HUES6 (cell line): ENCODE measurements around the gene SEMA3A.
A peak's percentile ranks its signal among the peaks of the same experiment; 100 is the strongest.

Experiments used
- H3K27ac ChIP-seq: 2 replicates; pipeline ENCODE4 v1.7.0; 2013; ENCODE audit warnings: low read depth, mild to moderate bottlenecking, low read length, inconsistent platforms
- H3K27me3 ChIP-seq: 2 replicates; pipeline ENCODE4 v1.6.1; 2013; ENCODE audit warnings: low read length; ENCODE audit not compliant: control insufficient read depth, insufficient read depth
- H3K36me3 ChIP-seq: 2 replicates; pipeline ENCODE4 v1.6.1; 2013; ENCODE audit warnings: low read length; ENCODE audit not compliant: control insufficient read depth, insufficient read depth
- H3K4me1 ChIP-seq: 2 replicates; pipeline ENCODE4 v1.6.1; 2013; ENCODE audit warnings: low read length; ENCODE audit not compliant: control insufficient read depth, insufficient read depth
- H3K4me3 ChIP-seq: 2 replicates; pipeline ENCODE4 v1.5.1; 2013; ENCODE audit warnings: low read depth, low read length
- H3K9ac ChIP-seq: one replicate; pipeline ENCODE4 v1.6.1; 2013; ENCODE audit warnings: mild to moderate bottlenecking, low read length
- H3K9me3 ChIP-seq: 2 replicates; pipeline ENCODE4 v1.6.1; 2013; ENCODE audit warnings: low read depth, low read length; ENCODE audit not compliant: control insufficient read depth, insufficient read depth

Gene SEMA3A

DNA sequence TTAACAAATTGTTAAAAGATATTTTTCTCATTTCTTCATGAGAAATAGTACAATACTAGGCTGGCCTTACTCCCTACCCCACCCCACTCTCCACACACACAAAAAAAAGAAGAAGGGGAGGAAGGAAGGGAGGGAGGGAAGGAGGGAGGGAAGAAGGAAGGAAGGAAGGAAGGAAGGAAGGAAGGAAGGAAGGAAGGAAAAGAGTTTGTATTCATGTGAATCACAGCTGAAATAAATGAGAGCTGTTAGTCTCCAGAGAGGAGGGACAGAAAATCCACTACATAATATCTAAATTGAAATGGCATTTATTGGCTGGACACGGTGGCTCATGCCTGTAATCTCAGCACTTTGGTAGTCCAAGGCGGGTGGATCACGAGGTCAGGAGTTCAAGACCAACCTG lies 57.8 kb downstream of the SEMA3A start:
- Histone ChIP-seq H3K4me3 (no peak overlapping the region), H3K27me3 (no peaks in the 10 kb centered on the region), H3K4me1 (peaks cover 11% of the 10 kb centered on the region; the same call in 1 of the 2 replicates), H3K27ac (no peak overlapping the region), H3K9me3 (no peaks in the 10 kb centered on the region), H3K36me3 (peaks cover 11% of the 10 kb centered on the region), H3K9ac (no peak overlapping the region)

DNA sequence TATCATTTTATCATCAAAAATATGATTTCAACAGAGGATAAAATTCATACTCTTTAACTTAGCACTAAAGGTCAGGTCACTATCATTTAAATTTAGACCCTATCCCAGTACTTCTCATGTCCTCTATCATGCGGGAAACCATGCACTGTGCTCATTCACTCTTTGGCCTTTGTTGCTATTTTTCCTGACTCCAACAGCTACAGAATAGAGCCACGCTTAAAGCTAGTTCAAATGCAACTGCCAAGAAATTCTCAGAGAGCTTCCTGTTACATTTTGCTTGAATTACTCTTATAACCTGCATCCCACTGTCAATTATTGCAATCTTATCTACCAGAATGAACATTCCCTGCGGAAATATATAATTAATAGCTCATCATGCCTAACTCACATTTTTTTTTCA lies 58.3 kb downstream of the SEMA3A start:
- H3K9ac ChIP-seq: no peak overlapping the region
- no peaks in the 10 kb centered on the region for H3K27me3 ChIP-seq
- peaks cover 11% of the 10 kb centered on the region; the same call in 1 of the 2 replicates for H3K4me1 ChIP-seq
- H3K36me3 ChIP-seq: peaks cover 11% of the 10 kb centered on the region
- H3K27ac ChIP-seq: no peak overlapping the region
- H3K9me3 ChIP-seq: no peaks in the 10 kb centered on the region
- no peak overlapping the region for H3K4me3 ChIP-seq

- no peaks in the 10 kb centered on the region for H3K9me3 ChIP-seq
- H3K27ac ChIP-seq: no peak overlapping the region
- H3K36me3 ChIP-seq: peaks cover 11% of the 10 kb centered on the region
- H3K4me3 ChIP-seq: no peak overlapping the region
- 0 out of 2 replicates have a peak, but pooled peaks cover 8% of the 10 kb centered on the region for H3K4me1 ChIP-seq
- no peaks in the 10 kb centered on the region for H3K27me3 ChIP-seq
- no peak overlapping the region for H3K9ac ChIP-seq
Measured at GRCh38 chr7:84134169-84134568, 60.4 kb downstream of the SEMA3A start.

- Histone ChIP-seq H3K9me3 (no peaks in the 10 kb centered on the region), H3K27ac (no peak overlapping the region), H3K4me3 (no peak overlapping the region), H3K27me3 (no peaks in the 10 kb centered on the region), H3K36me3 (peaks cover 6% of the 10 kb centered on the region; the same call in 1 of the 2 replicates), H3K4me1 (peaks cover 9% of the 10 kb centered on the region), H3K9ac (no peak overlapping the region)
Measured at GRCh38 chr7:84125654-84126053, 68.9 kb downstream of the SEMA3A start.

- H3K4me3 ChIP-seq: no peak overlapping the region
Measured at GRCh38 chr7:84123965-84124547, 70.5 kb downstream of the SEMA3A start.

DNA sequence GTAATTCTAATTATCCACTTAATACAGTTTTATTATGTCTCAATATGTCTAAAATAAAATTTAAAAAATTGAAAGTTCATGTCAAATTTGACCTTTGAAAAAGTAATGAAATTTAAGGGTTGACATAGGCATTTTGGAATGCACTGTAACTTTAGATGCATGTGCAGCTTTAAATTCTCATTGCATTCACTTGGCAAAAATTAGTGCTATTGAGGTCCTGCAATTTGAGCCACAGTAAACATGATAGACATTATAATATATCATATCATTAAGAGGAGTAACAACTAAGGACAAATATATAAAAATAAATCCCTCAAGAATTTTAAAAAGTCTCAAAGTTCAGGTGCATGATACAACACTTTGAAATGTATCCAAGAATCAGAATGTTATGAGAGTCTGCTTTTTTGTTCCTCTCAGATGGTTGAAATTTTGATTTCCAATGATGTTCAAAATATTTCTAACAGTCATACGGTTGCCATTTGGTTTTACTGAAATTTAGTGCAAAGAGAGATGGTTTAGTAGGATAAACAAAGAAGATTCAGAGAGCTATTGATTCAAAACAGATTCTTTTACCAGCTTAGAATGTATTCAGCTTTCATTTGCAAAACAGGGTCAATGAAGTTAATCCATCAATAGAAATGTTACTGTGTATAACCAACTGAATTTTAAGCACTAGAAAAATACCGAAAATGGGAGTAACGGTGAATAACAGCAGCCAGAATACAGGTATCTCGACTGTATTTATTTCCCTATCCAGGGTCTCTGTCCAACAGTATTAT lies 71.8 kb downstream of the SEMA3A start:
- Histone ChIP-seq H3K9ac (no peak overlapping the region), H3K4me1 (peaks cover 13% of the 10 kb centered on the region), H3K27ac (no peak overlapping the region), H3K27me3 (no peaks in the 10 kb centered on the region), H3K36me3 (peaks cover 6% of the 10 kb centered on the region; the same call in 1 of the 2 replicates), H3K4me3 (no peak overlapping the region), H3K9me3 (no peaks in the 10 kb centered on the region)

More at GRCh38 chr7:84123965-84124547, 70.5 kb downstream of the SEMA3A start:
- H3K27me3 ChIP-seq: no peaks in the 10 kb centered on the region
- no peak overlapping the region for H3K9ac ChIP-seq
- peaks cover 6% of the 10 kb centered on the region; the same call in 1 of the 2 replicates for H3K36me3 ChIP-seq
- H3K9me3 ChIP-seq: no peaks in the 10 kb centered on the region
- peaks cover 12% of the 10 kb centered on the region for H3K4me1 ChIP-seq
- no peak overlapping the region for H3K27ac ChIP-seq

DNA sequence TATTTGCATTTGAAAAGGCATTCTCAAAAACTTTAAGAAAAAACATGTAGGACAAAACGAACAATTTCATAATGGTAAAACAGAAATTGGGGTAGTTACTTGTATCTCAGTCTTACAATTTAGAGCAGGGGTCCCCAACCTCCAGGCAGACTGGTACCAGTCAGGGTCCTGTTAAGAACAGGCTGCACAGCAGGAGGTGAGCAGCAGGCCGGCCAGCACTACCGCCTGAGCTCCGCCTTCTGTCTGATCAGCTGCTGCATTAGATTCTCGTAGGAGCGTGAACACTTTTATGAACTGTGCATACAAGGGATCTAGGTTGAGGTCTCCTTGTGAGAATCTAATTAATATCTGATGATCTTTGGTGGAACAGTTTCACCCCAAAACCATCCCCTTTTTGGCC lies 77.3 kb downstream of the SEMA3A start:
- H3K9ac ChIP-seq: no peak overlapping the region
- H3K27ac ChIP-seq: no peak overlapping the region
- H3K4me1 ChIP-seq: peaks cover 27% of the 10 kb centered on the region
- H3K36me3 ChIP-seq: no peaks in the 10 kb centered on the region
- H3K4me3 ChIP-seq: no peak overlapping the region
- no peaks in the 10 kb centered on the region for H3K9me3 ChIP-seq
- H3K27me3 ChIP-seq: no peaks in the 10 kb centered on the region

DNA sequence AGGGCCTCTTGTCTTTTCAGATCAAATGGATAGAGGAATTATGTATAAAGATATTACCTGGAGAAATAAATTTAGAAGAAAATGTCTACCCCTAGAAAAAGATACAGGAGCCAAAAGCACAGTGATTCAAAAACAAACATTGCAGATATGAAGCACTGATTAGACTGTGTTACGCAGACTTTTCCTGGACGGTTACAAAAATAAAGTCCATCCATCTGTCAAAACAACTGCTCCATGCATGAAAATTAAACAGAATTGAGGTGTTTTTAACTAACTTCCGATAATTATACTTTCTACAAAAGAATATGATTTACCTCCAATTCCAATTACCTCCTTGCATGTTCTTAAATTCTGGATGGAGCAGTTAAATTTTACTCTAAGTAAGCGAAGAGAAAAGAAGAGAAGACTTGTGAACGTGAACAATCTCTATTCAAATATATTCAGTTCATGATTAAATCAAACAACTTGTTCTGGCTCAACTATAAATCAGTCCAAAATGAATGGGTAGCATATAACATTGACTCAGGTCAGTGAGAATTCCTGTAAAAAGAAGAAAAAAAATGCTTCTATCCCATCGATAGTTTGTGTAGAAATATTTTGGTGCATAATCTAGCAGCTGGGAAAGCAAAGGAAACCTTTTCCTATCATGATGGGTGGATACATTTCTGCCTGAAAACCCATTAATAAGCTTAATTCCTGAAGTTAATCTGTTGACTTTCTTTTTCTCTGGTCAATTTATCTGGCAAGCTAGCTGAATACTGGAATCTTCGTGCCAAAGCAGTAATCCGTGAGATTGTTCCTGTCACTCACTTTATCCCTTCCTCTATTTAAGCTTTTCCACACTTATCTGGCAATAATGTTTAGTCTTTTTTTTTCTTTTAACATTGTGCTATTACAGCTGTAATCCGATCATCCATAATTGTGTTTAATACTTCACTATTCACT lies 80.4 kb downstream of the SEMA3A start:
- no peak overlapping the region for H3K27ac ChIP-seq

GRCh38 chr7:84113286-84113685 lies 81.3 kb downstream of the SEMA3A start:
- no peaks in the 10 kb centered on the region for H3K9me3 ChIP-seq
- no peak overlapping the region for H3K4me3 ChIP-seq
- no peaks in the 10 kb centered on the region for H3K27me3 ChIP-seq
- peaks cover 58% of the 10 kb centered on the region for H3K4me1 ChIP-seq
- peak overlapping the region; percentile 12 for H3K27ac ChIP-seq
- H3K36me3 ChIP-seq: no peaks in the 10 kb centered on the region
- no peak overlapping the region for H3K9ac ChIP-seq

More for the DNA sequence above, 80.4 kb downstream of the SEMA3A start:
- Histone ChIP-seq H3K9me3 (no peaks in the 10 kb centered on the region), H3K4me1 (peaks cover 54% of the 10 kb centered on the region), H3K9ac (no peak overlapping the region), H3K4me3 (no peak overlapping the region), H3K27me3 (no peaks in the 10 kb centered on the region), H3K36me3 (no peaks in the 10 kb centered on the region)

- peak overlapping the region; percentile 12 for H3K27ac ChIP-seq
- no peaks in the 10 kb centered on the region for H3K27me3 ChIP-seq
- peaks cover 64% of the 10 kb centered on the region for H3K4me1 ChIP-seq
- H3K9me3 ChIP-seq: no peaks in the 10 kb centered on the region
- H3K4me3 ChIP-seq: no peak overlapping the region
- no peaks in the 10 kb centered on the region for H3K36me3 ChIP-seq
- H3K9ac ChIP-seq: no peak overlapping the region
Measured at GRCh38 chr7:84112771-84113170, 81.8 kb downstream of the SEMA3A start.
